GM21515 (cell line): Measurements from ENCODE around the gene CASTOR1.
A peak's percentile ranks its signal among the peaks of the same experiment; 100 is the strongest.

ENCODE experiments used
- ATAC-seq: cut with Tn5 transposase; IDR thresholded peaks from one replicate; pipeline ENCODE4 v1.9.1; 2021; ENCODE audit not compliant: unreplicated experiment

CASTOR1 gene

DNA sequence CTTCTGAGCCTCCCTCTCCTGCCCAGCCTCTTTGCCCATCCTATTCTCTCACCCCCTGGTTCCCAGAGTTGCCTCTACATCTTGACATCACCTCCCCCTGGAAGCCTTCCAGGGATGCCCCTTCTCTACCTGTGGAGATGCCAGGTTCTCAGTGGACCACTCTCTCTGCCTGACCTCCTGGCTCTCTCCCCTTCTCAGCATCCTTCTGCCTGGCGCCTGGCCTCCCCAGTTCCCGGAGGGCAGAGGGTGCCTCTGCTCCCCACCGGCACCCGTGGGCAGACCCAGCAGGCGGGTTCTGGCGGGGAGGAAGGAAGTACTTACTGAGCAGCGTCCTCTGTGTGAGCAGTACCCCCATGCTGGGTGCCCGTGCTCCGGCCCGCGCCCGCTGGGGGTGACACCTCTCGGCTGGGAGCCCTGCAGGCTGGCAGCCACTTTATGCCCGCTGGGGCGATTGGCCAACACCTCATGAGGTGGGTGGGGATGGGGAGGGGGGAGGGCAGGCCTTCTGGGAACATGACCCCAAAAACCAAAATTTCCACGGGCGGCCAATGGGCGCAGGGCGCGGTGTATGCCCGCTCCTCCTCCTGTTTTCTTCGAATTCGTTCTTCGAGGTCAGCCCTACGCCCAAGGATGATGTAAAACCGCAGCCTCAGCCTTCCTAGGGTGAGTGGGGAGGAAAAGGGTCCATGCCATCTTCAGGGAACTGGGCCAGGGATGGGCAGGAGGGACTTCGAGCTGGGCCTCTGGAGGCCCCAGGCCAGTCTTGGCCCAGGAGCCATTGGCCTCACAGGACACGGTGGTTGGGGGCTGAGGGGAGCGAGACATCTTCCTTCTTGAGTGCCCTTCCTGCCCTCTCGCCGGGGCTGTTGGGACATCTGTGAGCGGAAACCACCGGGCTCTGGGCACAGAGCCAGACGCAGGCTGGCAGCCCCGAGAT lies 22.6 kb downstream of the CASTOR1 start, which contains the start of gene OSM:
TSS of gene OSM (minus strand) at position 407 of the 937 bp plus-strand sequence. CDS start at position 355, 52 bp downstream.
- no peak for ATAC-seq

DNA sequence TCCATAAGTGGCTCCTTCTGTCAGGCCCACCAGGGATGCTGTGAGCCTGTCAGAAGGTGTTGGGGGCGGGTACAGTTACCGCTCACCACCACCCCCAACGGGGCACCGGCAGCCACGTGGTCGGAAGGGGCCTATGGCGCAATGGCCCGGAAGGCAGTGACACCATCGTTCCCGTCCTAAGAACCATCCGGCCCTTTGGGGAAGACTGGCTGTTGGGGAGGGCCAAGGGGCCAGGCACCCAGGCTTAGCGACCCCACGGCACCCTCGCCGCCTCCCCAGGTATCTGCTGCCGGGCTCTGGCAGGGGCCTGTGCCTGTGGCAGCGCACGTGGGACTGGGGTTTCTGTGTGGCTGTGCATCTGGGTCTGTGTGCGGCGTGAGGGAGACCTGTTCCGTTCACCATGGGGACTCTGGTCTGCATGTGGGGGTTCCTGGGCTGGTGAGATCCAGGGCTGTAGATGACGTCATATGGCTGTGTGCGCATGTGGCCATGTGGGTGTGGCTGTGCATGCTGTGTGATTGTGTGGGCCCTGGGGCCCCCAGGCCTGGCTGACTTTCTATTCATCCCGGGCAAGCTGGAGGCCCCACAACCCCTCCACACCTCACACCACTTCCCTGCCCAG lies 23.4 kb downstream of the CASTOR1 start:
- ATAC-seq, result peak; percentile 58

DNA sequence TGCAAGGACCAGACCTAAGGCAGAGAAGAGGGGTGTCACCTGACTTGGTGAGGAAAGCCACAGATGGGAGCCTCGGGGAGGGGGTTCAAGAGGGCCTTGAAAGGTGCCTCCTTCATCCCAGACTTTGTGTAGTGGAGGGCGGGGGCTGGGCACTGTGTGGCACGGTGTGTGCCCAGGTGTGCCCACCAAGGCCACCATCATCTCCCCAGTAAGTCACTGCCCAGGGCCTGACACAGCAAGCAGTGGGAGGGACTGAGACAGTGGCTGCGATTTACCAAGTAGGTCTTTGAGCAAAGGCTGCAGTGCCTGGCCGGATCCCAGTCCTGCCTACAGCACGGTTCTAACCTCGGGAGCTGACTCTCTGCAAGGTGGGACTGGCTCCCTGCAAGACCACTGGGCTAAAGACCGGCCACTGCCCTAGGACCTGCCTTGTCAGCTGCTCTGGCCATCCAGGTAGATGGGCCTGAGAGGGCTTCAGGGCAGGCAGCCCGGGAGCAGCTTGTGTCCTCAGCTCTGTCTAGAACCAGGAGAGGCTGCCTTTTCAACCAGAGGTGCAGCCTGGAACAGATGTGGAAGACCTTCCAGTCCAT lies 24.1 kb downstream of the CASTOR1 start:
- no peak for ATAC-seq

DNA sequence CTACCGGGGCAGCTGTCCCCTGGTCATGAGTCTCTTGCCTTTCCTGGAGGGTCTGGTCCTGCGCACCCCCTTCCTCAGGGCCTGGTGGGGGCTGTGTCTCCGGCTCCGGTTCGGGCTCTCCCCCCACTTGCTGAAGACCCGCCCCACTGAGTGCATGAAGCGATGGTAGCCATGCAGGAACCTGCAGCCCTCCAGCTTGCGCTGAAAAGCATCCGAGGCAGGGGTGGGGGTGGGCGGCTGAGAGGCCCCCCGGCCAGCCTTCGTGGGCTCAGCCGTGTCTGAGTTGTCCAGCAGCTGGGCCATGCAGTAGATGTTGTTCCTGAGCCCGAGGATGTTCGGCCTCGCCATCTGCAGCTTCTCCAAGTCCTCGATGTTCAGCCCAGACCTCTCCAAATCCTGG lies 25.4 kb downstream of the CASTOR1 start:
- no peak for ATAC-seq

DNA sequence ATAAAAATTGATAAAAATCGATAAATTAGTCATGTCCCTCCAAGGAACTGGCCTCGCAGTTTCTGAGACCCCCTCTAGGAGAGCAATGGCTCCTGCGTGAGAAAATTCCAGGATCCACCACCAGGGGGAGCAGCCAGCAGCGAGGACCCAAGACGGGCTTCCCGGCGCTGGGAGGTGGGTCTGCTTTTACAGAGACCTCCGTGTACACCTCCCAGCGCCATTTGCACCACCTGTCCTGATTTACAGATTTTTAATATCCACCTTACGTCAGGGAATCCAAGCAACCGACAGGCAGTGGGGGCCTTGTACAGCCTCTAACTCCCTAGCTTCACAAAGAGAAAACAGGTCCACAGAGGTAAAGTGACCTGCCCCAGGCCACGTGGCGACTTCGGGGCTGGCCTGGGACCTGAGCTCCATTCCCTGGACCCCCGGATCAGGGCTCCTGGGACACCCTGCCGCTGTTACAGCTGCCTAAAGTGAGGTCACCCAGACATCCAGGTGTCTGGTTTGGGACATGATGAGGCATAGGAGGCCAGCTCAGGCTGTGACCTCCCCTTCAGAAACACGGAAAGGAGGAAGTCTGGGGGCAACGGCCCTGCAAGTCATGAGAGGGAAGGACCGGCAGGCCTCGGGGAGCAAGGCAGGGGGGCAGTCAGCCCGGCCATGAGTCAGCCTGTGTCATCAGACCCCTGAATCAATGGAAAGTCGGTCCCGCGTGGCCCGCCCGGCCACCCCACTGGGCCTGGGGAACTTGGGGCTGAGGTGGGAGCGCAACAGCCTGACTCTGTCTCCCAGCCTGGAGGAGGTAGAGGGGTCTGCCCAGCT lies 26.2 kb downstream of the CASTOR1 start:
- no peak for ATAC-seq

DNA sequence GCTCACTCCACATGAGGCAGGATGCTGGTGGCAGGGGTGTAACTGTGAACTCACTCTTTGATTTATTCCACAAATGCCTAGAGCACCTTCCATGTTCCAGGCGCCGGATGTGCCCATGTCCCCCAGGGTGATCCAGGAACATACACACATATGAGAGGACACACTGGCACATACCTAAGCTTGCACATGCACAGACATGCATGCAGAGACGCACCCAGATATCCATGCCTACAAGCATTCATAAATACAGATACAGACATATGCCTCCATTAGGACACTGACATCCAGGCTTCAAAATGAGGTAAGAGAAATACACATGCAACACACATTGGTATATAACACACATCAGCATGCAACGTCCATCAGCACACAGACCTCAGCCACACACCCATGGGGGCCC lies 27.2 kb downstream of the CASTOR1 start:
- ATAC-seq, result no peak

DNA sequence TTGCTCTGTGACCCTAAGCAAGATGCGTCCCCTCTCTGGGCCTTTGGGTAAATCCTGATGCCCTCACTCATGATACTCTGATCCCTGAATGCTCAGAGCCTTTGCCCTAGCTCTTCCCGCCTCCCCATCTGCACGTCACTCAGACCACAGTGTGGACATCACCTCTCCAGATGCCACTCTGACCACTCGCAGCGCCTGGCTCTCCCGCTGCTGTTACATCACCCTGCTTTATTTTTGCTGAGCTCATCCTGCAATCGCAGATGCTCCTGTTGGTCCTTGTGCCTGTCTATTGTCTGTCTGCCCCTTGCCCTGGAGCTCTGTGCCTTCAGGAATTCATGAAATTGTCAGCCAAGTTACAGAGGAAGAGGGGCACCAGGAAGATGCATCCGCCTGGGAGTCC lies 28.2 kb downstream of the CASTOR1 start:
- ATAC-seq, result no peak

DNA sequence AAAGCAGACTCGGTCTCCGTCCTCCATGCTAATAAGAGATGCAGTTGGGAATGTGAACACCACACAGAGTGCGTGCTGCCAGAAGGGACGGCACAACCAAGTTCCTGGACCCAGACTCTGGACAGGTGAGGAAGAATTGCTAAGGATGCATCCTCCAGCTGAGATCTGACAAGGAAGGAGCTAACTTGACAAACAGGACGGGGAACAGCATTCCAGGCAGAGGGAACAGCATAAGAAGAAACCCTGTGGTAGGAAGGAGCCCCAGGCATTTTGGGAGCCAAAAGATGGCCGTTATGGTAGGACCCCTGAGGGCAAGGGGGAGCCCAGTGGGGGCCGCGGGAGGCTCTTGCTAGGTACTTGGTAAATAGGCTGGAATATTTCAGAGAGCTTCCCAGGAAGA lies 28.6 kb downstream of the CASTOR1 start:
- no peak for ATAC-seq

DNA sequence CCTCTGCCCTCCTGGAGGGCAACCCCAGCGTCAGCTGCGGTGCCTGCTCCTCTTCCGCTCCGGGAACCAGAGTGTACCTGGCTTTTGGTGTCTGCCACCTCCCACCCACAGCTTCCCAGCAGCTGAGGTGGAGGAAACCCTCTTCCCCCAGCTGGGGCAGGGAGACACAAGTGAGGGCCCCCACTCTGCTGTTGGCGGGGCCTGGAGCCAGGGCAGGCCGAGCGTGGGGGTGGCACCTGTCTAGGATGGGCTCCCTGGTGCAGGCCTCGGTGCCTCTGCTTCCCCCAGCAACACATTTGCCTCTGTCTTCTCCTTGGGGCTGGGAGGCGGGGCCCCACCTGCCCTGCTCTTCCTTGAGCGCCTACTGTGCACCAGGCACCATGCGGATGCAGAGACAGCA lies 29.0 kb downstream of the CASTOR1 start:
- no peak for ATAC-seq

DNA sequence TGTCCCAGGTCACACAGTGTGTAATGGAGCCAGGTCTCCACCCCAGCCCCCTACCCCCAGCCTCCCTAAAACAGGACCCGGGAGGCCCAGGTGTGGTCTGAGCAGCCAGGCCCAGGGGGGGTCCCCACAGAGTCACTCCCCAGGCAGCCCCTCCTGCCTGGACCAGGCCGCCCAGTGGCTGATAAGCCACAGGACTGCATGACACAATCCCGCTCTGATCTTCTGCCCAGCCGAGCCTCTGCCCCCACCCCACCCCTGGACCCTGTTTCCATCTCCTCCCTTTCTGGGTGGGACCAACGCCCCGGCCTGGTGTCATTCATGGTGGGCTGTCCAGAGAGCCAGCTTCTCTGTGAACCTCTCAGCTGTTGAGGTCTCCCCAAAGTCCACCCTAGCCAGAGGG lies 35.0 kb downstream of the CASTOR1 start:
- ATAC-seq, result no peak

DNA sequence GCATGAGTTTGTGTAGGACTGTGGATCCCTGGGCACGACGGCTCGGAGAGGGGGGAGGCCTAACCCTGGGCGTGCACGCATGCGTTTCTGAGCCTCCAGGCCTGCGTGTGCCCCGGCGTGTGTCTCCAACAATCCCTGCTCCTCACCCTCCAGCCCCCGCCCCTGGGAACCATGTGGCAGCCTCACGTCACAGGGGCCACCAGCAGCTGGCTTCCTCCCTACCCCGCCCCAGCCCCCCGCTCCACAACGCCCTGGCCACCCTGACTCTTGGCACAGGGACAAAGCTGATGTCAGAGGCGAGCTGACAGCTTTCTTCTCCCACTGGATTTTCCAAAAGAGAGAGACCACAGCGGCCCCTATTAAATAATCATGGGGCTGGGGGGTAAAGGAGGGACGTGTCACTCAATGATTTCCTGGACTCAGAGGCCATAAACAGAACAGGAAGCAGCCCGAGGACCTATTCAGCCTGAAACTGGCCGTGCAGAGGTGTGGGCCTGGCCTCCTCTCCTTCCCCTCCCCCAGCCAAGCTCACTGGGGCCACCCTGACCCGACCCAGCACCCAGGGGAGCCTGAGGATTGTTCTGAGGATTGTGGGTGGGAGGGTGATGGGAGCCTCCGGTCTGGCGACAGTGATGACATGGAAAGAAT lies 36.0 kb downstream of the CASTOR1 start:
- ATAC-seq, result no peak

DNA sequence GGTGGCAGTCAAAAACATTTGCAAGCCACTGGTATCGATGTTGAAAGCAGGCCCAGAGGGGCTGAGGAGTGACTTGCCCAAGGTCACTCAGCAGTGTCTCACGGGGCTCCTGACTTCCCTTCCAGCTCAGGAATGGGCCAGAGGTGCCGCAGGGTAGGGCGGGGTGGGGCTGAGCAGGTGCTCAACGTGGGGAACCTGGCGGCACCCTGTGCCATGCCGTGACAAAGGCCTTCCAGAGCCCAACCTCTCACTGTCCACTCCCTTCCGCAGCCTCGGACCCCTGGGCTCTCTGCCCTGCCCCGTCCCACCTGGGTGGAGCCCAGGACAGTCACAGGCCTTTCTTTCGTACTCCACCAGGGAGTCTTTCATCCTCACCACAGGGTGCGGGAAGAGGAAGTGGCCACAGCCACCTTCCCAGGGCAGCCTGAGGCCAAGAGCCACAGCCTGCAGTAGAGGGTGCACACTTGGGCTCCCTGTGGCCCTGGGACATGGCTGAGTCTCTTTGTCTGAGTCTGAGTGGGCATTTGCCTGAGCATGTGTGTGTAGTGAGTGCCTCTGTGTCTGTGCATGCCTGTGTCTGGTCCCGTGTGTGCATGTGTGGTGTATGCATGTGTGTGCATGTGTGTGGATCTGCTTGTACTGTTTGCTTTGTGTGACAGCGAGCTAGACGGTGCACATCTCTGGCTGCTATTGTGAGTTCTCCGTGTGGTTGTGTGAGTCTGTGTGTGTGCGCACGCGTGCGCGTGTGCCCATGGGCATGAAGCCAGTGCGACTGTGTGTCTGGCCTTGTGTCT lies 36.7 kb downstream of the CASTOR1 start:
- ATAC-seq, result no peak

DNA sequence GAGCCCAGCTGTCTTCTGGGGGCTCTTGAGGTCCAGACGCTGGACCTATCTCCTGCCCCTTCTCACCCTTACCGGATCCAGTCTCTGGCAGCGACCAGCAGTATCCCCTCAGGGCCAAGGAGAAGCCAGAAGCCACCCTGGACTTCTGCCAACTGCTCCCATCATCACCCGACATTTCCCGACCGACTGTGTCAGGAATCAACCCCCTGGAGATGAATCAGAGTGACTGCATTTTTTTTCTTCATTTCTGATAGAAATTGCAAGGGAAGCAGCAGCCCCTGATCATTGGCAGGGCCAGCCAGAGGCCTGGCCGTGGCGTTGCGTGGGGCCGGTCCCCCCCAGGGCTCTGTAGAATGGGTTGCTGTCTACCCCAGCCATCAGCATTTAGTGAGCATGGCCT lies 37.6 kb downstream of the CASTOR1 start:
- ATAC-seq, result no peak

DNA sequence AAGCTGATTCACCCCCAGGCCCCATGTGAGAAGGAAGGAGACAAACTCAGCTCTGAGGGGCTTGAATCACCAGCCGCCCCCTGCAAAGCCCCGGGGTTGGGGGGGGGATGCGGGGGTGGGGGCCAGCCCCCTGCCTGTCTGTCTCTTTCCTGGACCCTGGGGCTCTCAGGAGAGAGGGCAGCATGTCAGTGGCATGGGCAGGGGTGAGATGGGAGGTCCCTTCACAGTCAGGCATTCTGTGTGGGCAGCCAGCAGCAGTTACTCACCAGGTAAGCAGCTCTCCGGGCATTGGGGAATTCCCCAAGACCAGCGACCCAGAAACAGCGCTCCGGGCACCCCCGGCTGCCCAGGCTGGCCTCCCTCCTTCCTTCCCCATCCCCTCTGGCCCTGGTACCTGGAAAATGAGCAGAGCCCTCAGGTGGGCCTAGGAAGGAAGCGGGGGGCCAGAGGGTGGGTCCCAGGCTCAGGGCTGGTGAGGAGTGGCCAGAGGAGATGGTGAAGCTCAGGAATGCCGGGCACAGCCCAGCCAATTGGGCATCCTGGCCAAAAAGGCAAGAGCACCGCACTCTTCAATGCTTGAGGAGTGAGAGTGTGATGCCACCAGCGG lies 38.5 kb downstream of the CASTOR1 start:
- ATAC-seq, result no peak

DNA sequence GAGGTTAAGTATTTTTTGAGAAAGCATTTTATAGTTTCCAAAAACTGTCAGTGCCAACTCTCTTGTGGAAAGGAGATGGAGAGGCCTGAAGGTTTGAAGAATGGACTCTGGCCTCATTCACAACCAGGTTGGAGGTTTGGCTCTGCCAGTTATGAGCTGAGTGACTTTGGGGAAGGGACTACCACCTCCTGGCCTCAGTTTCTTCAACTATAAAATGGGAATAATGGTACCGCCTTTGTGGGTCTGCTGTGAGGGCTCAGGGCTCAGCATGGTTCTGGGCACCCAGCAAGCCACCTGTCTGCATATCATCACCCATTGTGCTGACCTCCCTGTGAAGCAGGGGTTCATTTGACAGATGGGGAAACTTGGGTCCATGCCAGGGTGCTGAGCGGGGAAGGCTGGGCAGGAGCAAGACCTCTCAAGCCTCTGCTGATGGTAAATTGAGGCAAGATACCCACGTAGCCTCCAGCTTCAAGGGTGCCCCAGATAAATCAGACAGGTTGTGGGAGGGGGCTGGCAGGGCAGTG lies 39.2 kb downstream of the CASTOR1 start:
- ATAC-seq, result no peak

DNA sequence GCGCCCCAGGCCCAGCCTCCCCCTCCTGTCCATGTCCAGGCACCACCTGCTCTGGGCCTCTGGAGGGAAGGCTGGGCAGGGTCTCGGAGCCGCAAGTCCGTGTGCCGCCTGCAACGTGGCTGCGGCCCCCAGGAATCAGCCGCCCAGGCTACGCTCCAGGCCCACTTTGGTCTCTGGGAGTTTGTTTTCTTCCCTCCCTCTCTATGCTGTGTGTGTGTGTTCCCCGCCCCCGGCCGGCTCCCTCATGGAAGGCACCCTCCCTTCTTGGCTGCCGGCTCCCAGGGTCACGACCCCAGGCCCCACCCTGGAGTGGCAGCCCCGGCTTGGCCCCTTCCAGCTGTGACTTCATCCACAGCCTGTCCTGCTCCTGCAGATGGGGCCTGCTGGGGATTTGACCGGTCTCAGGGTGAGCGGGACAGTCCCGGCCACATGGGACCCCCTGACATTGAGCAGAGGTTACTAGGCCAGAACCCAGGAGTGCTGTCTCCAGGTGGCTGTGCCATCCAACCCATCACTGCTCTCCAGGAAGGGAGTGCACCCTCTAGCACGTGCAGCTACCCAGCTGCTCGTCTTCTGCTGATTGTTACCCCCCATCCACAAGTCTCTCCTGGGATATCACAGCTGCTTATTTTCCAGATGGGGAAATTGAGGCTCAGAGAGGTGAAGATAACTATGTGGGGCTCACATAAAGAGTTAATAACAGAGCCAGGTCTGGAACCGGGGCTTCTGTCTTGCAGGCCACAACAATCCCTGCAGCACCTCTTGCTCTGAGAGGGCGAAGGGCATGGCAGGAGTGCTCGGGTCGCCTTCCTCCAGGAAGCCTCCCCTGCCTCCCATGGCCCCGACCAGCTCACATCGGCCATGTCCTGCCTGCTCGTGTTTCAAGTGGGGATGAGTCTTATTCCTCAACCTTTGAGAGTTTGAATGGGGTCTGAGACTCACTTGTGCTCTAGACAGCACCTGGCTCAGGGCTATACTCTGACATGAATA lies 40.0 kb downstream of the CASTOR1 start:
- ATAC-seq, result no peak

DNA sequence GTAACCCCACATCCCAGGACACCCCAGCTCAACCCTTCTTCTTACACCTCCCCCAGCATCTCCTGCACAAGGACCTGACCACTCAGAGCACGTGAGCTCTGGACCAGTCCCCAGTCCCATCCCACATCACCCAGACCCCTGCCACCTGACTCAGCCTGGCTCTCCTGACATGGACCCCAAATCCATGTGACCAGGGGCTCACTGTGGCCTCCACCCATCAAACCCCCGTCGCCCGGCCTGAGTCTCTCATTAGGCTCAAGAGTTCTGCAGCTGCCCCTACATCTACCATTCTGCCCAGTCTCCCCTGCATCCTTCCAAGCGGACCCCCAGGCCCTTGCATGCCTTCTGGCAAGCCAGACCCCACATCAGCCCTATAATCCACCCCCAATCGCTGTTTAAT lies 40.8 kb downstream of the CASTOR1 start:
- no peak for ATAC-seq

DNA sequence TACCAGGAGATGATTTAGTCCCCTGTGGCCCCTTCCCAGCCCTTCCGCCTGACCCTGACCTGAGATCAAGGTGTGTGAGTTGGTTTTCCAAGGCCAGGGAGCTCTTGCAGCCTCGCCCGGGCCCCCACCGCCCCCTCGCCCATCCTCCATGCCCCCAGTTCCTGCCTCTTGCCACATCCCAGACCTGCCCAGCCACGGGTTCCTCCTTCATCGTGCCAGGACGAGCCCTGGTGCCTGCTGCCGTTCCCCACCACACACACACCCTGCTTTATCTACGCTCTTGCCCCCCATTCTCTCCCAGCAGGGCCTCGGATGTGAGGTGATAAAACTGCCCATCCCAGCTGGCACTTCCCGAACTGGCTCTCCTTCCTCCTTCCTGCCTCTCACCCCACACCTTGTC lies 41.3 kb downstream of the CASTOR1 start:
- ATAC-seq, result no peak
